IPS DF 6.9 (cell line): ENCODE measurements around the gene ZNF609.

Source experiments
- DNase-seq: peaks from one replicate; pipeline ENCODE4 v3.0.0-alpha.2; 2013; ENCODE audit warnings: low read depth, low spot score
- H3K27ac ChIP-seq: one replicate; pipeline ENCODE4 v1.5.1; 2013; ENCODE audit warnings: low read length, control low read depth
- H3K27me3 ChIP-seq: 2 replicates; pipeline ENCODE4 v1.6.1; 2013; ENCODE audit warnings: mild to moderate bottlenecking, low read length; ENCODE audit not compliant: control insufficient read depth, insufficient read depth
- H3K36me3 ChIP-seq: 2 replicates; pipeline ENCODE4 v1.6.1; 2013; ENCODE audit warnings: low read length; ENCODE audit not compliant: control insufficient read depth, insufficient read depth
- H3K4me1 ChIP-seq: 2 replicates; pipeline ENCODE4 v1.6.1; 2013; ENCODE audit warnings: low read length; ENCODE audit not compliant: control insufficient read depth, insufficient read depth
- H3K4me3 ChIP-seq: 2 replicates; pipeline ENCODE4 v1.5.1; 2013; ENCODE audit warnings: mild to moderate bottlenecking, low read length
- H3K9me3 ChIP-seq: 2 replicates; pipeline ENCODE4 v1.6.1; 2013; ENCODE audit warnings: low read length, inconsistent platforms; ENCODE audit not compliant: control insufficient read depth, insufficient read depth
- WGBS: extraction: QIAGEN DNeasy Blood & Tissue Kit; methylation state at CpG from one replicate; pipeline ENCODE4 v1.1.7; 2013; ENCODE audit warnings: mixed read lengths, missing lambda C conversion rate; ENCODE audit not compliant: insufficient read length, insufficient coverage; 5-methylcytosine and 5-hydroxymethylcytosine counted together

Gene ZNF609

GRCh38 chr15:64536244-64536836 lies 76.0 kb downstream of the ZNF609 start:
- no peaks in the 10 kb centered on the region for H3K9me3 ChIP-seq
- no peak overlapping the region for H3K4me3 ChIP-seq
- DNase-seq, result no peak
- H3K36me3 ChIP-seq, result no peaks in the 10 kb centered on the region
- H3K4me1 ChIP-seq, result no peaks in the 10 kb centered on the region
- no peaks in the 10 kb centered on the region for H3K27me3 ChIP-seq
- no peak overlapping the region for H3K27ac ChIP-seq
- WGBS, result no CpG with 5 or more reads among the region's 6 CpGs

GRCh38 chr15:64542091-64542490 lies 81.7 kb downstream of the ZNF609 start:
- Histone ChIP-seq H3K36me3 (no peaks in the 10 kb centered on the region), H3K4me1 (no peaks in the 10 kb centered on the region), H3K9me3 (no peaks in the 10 kb centered on the region), H3K27ac (no peak overlapping the region), H3K4me3 (no peak overlapping the region), H3K27me3 (no peaks in the 10 kb centered on the region)
- no peak for DNase-seq
- no CpG with 5 or more reads among the region's 1 CpG for WGBS

- H3K9me3 ChIP-seq, result no peaks in the 10 kb centered on the region
- DNase-seq, result no peak
- WGBS, result no CpG with 5 or more reads among the region's 2 CpGs
- no peak overlapping the region for H3K27ac ChIP-seq
- no peaks in the 10 kb centered on the region for H3K36me3 ChIP-seq
- no peaks in the 10 kb centered on the region for H3K4me1 ChIP-seq
- H3K27me3 ChIP-seq, result no peaks in the 10 kb centered on the region
- no peak overlapping the region for H3K4me3 ChIP-seq
Observed at GRCh38 chr15:64544450-64544849, 84.1 kb downstream of the ZNF609 start.

- H3K4me1 ChIP-seq, result no peaks in the 10 kb centered on the region
- H3K27ac ChIP-seq, result no peak overlapping the region
- DNase-seq, result no peak
- no peaks in the 10 kb centered on the region for H3K27me3 ChIP-seq
- H3K4me3 ChIP-seq, result no peak overlapping the region
- H3K36me3 ChIP-seq, result no peaks in the 10 kb centered on the region
- H3K9me3 ChIP-seq, result no peaks in the 10 kb centered on the region
Observed at GRCh38 chr15:64547275-64547674, 86.9 kb downstream of the ZNF609 start.

- Histone ChIP-seq H3K27ac (no peak overlapping the region), H3K4me1 (no peaks in the 10 kb centered on the region), H3K36me3 (no peaks in the 10 kb centered on the region), H3K27me3 (no peaks in the 10 kb centered on the region), H3K9me3 (no peaks in the 10 kb centered on the region), H3K4me3 (no peak overlapping the region)
- no peak for DNase-seq
- WGBS, result no CpG with 5 or more reads among the region's 2 CpGs
Observed at GRCh38 chr15:64548235-64548634, 87.9 kb downstream of the ZNF609 start.

GRCh38 chr15:64549860-64550259 lies 89.5 kb downstream of the ZNF609 start:
- Histone ChIP-seq H3K4me3 (no peak overlapping the region), H3K9me3 (no peaks in the 10 kb centered on the region), H3K36me3 (no peaks in the 10 kb centered on the region), H3K4me1 (no peaks in the 10 kb centered on the region), H3K27ac (no peak overlapping the region), H3K27me3 (no peaks in the 10 kb centered on the region)
- DNase-seq, result no peak
- WGBS, result no CpG with 5 or more reads among the region's 2 CpGs

GRCh38 chr15:64552281-64552948 lies 92.0 kb downstream of the ZNF609 start:
- no peaks in the 10 kb centered on the region for H3K36me3 ChIP-seq
- WGBS, result no CpG with 5 or more reads among the region's 8 CpGs
- no peaks in the 10 kb centered on the region for H3K27me3 ChIP-seq
- H3K4me3 ChIP-seq, result no peak overlapping the region
- H3K9me3 ChIP-seq, result no peaks in the 10 kb centered on the region
- DNase-seq, result no peak
- no peaks in the 10 kb centered on the region for H3K4me1 ChIP-seq
- no peak overlapping the region for H3K27ac ChIP-seq

GRCh38 chr15:64558460-64559179 lies 98.2 kb downstream of the ZNF609 start:
- no peaks in the 10 kb centered on the region for H3K36me3 ChIP-seq
- no peaks in the 10 kb centered on the region for H3K9me3 ChIP-seq
- H3K27ac ChIP-seq, result no peak overlapping the region
- no peaks in the 10 kb centered on the region for H3K4me1 ChIP-seq
- H3K27me3 ChIP-seq, result no peaks in the 10 kb centered on the region
- H3K4me3 ChIP-seq, result no peak overlapping the region
- DNase-seq, result no peak

GRCh38 chr15:64559243-64559642 lies 98.9 kb downstream of the ZNF609 start:
- H3K4me3 ChIP-seq, result no peak overlapping the region
- DNase-seq, result no peak
- no CpG with 5 or more reads among the region's 2 CpGs for WGBS
- no peaks in the 10 kb centered on the region for H3K27me3 ChIP-seq
- H3K27ac ChIP-seq, result no peak overlapping the region
- no peaks in the 10 kb centered on the region for H3K4me1 ChIP-seq
- no peaks in the 10 kb centered on the region for H3K9me3 ChIP-seq
- H3K36me3 ChIP-seq, result no peaks in the 10 kb centered on the region

GRCh38 chr15:64560501-64560900 lies 100.1 kb downstream of the ZNF609 start:
- no peaks in the 10 kb centered on the region for H3K9me3 ChIP-seq
- no peak for DNase-seq
- no peak overlapping the region for H3K4me3 ChIP-seq
- H3K27ac ChIP-seq, result no peak overlapping the region
- no peaks in the 10 kb centered on the region for H3K4me1 ChIP-seq
- WGBS, result no CpG with 5 or more reads among the region's 3 CpGs
- no peaks in the 10 kb centered on the region for H3K36me3 ChIP-seq
- no peaks in the 10 kb centered on the region for H3K27me3 ChIP-seq

- Histone ChIP-seq H3K27me3 (no peaks in the 10 kb centered on the region), H3K4me3 (no peak overlapping the region), H3K36me3 (no peaks in the 10 kb centered on the region), H3K9me3 (no peaks in the 10 kb centered on the region), H3K4me1 (no peaks in the 10 kb centered on the region), H3K27ac (no peak overlapping the region)
- no peak for DNase-seq
- WGBS, result no CpG with 5 or more reads among the region's 2 CpGs
Observed at GRCh38 chr15:64560998-64561397, 100.6 kb downstream of the ZNF609 start.
